SJSA1 (cell line): ENCODE data around the gene FHIT. TPM values are rescaled to one million over a fixed set of nuclear protein-coding genes. Genes with fewer than 3 reads are reported as not detected.

Experiments
- DNase-seq, 2 experiments: peaks; one replicate each; pipeline ENCODE4 v3.0.0-alpha.2; 2015 to 2020; ENCODE audit warnings: low spot score in 2 of 2, low read depth in 1 of 2
- H3K27ac ChIP-seq: fragments of 250-450 bp; sonication (Bioruptor Pico); 2 replicates; pipeline ENCODE4 v1.5.1; 2020; ENCODE audit warnings: mild to moderate bottlenecking, moderate library complexity
- H3K27me3 ChIP-seq: fragments of 250-450 bp; sonication (Bioruptor Pico); replicated peaks from 2 replicates; pipeline ENCODE4 v1.5.1; 2020; ENCODE audit warnings: mild to moderate bottlenecking, moderate library complexity
- H3K36me3 ChIP-seq: fragments of 250-450 bp; sonication (Bioruptor Pico); 2 replicates; pipeline ENCODE4 v1.5.1; 2020; ENCODE audit warnings: mild to moderate bottlenecking
- H3K4me1 ChIP-seq: fragments of 250-450 bp; sonication (Bioruptor Pico); replicated peaks from 2 replicates; pipeline ENCODE4 v1.6.1; 2021; ENCODE audit warnings: mild to moderate bottlenecking
- H3K4me3 ChIP-seq: fragments of 250-450 bp; sonication (Bioruptor Pico); 2 replicates; pipeline ENCODE4 v1.5.1; 2020; ENCODE audit warnings: mild to moderate bottlenecking
- H3K9me3 ChIP-seq: fragments of 250-450 bp; sonication (Bioruptor Pico); replicated peaks from 2 replicates; pipeline ENCODE4 v1.5.1; 2020; ENCODE audit warnings: mild to moderate bottlenecking
- total RNA-seq: library from RNA; depleted of rRNA; stranded (reverse); fragments of >200 nt; shearing (Covaris generic); gene quantifications from 2 replicates; pipeline ENCODE4 v1.2.3, GENCODE V29; 2014

Gene FHIT
- total RNA-seq, 1 experiment from 2014 or later = not detected

GRCh38 chr3:60215946-60216345 is 1035.3 kb downstream of the FHIT start:
- no peak for DNase-seq
- H3K9me3 ChIP-seq = no peaks in the 10 kb centered on the region
- H3K36me3 ChIP-seq = no peaks in the 10 kb centered on the region
- no peaks in the 10 kb centered on the region for H3K27me3 ChIP-seq
- no peak overlapping the region for H3K27ac ChIP-seq
- no peaks in the 10 kb centered on the region for H3K4me1 ChIP-seq
- H3K4me3 ChIP-seq = no peak overlapping the region

GRCh38 chr3:60207905-60208304 is 1043.3 kb downstream of the FHIT start:
- Histone ChIP-seq H3K4me1 (no peaks in the 10 kb centered on the region), H3K27me3 (no peaks in the 10 kb centered on the region), H3K9me3 (no peaks in the 10 kb centered on the region), H3K27ac (no peak overlapping the region), H3K4me3 (no peak overlapping the region), H3K36me3 (no peaks in the 10 kb centered on the region)
- DNase-seq = no peak

- Histone ChIP-seq H3K4me1 (no peaks in the 10 kb centered on the region), H3K27me3 (no peaks in the 10 kb centered on the region), H3K4me3 (no peak overlapping the region), H3K27ac (no peak overlapping the region), H3K9me3 (no peaks in the 10 kb centered on the region), H3K36me3 (no peaks in the 10 kb centered on the region)
- DNase-seq = no peak
Observed at GRCh38 chr3:60206206-60206605, 1045.0 kb downstream of the FHIT start.

- no peaks in the 10 kb centered on the region for H3K4me1 ChIP-seq
- no peak overlapping the region for H3K27ac ChIP-seq
- no peaks in the 10 kb centered on the region for H3K27me3 ChIP-seq
- DNase-seq = no peak
- no peak overlapping the region for H3K4me3 ChIP-seq
- no peaks in the 10 kb centered on the region for H3K9me3 ChIP-seq
- no peaks in the 10 kb centered on the region for H3K36me3 ChIP-seq
Observed at GRCh38 chr3:60202052-60202726, 1049.1 kb downstream of the FHIT start.

DNA sequence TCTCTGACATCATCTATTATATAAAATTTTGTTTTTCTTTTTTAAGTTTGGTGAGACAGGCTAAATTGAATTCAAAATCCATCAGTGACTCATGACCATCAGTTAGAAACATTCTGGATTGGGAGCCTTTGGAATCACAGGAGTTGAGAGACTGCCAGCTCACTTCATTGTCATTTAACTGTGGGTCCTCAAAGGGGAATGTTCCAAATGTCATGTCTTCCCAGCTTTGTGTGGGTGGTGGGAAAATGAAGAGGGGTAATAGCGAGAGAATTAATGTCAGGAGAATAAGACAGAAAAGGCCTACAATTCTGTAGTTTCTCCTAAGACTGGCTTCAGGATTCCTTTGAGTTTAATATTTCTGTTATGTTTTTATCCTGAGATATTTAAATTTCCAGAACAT is 1051.9 kb downstream of the FHIT start:
- DNase-seq = no peak
- H3K9me3 ChIP-seq = no peaks in the 10 kb centered on the region
- no peaks in the 10 kb centered on the region for H3K27me3 ChIP-seq
- H3K4me1 ChIP-seq = no peaks in the 10 kb centered on the region
- H3K36me3 ChIP-seq = no peaks in the 10 kb centered on the region
- no peak overlapping the region for H3K4me3 ChIP-seq
- H3K27ac ChIP-seq = no peak overlapping the region

GRCh38 chr3:60198179-60198720 is 1053.0 kb downstream of the FHIT start:
- Histone ChIP-seq H3K4me1 (no peaks in the 10 kb centered on the region), H3K27ac (no peak overlapping the region), H3K36me3 (no peaks in the 10 kb centered on the region), H3K4me3 (no peak overlapping the region), H3K27me3 (no peaks in the 10 kb centered on the region), H3K9me3 (no peaks in the 10 kb centered on the region)
- DNase-seq = no peak

DNA sequence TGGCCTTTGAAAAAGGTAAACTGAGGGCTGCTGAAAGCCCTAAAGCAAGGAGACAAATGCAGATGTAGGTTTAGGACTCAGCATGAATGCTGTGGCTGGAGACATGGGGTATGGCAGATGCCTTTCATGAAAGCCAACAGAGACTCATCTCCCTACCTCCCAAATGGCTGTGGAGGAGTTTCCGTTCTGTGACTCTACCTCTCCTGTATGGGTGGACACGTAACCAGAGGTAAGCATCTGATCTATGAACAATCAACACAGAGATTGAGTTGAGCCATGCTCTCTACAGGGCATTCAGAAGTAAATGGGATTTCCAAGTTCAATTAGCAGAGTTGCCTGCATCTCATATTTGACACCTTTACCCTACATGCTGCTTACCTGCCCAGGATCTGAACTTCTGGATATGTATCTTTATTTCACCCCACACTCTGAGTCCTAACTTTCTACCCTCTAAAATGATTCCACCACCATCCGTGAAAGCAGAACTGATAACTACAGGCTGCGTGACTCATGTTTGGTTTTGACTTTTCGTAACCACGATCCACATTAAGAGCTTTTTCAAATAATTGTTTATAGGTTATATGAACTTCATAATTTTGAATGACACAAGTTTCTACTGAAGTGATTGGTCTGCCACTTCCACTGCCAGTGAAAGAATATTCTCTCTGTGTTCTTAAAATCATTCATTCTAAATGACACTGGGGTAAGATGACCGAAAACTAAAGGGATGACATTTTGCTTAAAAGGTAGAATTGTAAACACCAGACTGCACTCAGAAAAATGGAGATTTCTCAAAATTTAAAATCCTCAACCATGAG is 1058.7 kb downstream of the FHIT start:
- no peaks in the 10 kb centered on the region for H3K9me3 ChIP-seq

GRCh38 chr3:60190073-60190472 is 1061.2 kb downstream of the FHIT start:
- DNase-seq = no peak
- no peaks in the 10 kb centered on the region for H3K4me1 ChIP-seq
- H3K9me3 ChIP-seq = no peaks in the 10 kb centered on the region
- no peak overlapping the region for H3K27ac ChIP-seq
- H3K4me3 ChIP-seq = no peak overlapping the region
- no peaks in the 10 kb centered on the region for H3K27me3 ChIP-seq
- H3K36me3 ChIP-seq = no peaks in the 10 kb centered on the region

More for the DNA sequence above, 1058.7 kb downstream of the FHIT start:
- DNase-seq = no peak
- H3K4me1 ChIP-seq = no peaks in the 10 kb centered on the region
- no peaks in the 10 kb centered on the region for H3K36me3 ChIP-seq
- no peaks in the 10 kb centered on the region for H3K27me3 ChIP-seq
- H3K4me3 ChIP-seq = no peak overlapping the region
- H3K27ac ChIP-seq = no peak overlapping the region

GRCh38 chr3:60189304-60189703 is 1061.9 kb downstream of the FHIT start:
- Histone ChIP-seq H3K4me3 (no peak overlapping the region), H3K36me3 (no peaks in the 10 kb centered on the region), H3K9me3 (no peaks in the 10 kb centered on the region), H3K27me3 (no peaks in the 10 kb centered on the region), H3K4me1 (no peaks in the 10 kb centered on the region), H3K27ac (no peak overlapping the region)
- no peak for DNase-seq

DNA sequence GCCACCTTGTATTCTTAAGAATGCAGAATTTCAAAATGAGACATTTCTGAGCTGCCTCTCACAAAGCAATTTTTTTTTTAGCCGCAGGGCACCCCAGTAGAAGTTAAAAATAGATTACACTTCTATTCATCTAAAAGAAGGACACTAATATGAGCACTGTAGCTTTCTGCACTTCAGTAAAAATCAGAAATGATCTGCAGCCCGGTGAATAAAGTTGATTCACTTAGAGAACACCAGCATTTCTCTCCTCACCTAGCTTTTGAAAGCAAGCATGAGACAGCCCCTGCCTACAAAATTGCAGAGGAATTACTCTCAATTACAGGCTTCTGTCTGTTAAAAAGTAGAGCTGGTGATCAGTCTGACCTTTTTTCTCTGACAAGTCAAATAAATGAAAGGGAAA is 1062.4 kb downstream of the FHIT start:
- H3K9me3 ChIP-seq = no peaks in the 10 kb centered on the region
- no peak for DNase-seq
- no peaks in the 10 kb centered on the region for H3K36me3 ChIP-seq
- no peaks in the 10 kb centered on the region for H3K4me1 ChIP-seq
- no peak overlapping the region for H3K27ac ChIP-seq
- no peak overlapping the region for H3K4me3 ChIP-seq
- no peaks in the 10 kb centered on the region for H3K27me3 ChIP-seq

- DNase-seq = no peak
- no peaks in the 10 kb centered on the region for H3K27me3 ChIP-seq
Observed at GRCh38 chr3:60187343-60187742, 1063.9 kb downstream of the FHIT start.

DNA sequence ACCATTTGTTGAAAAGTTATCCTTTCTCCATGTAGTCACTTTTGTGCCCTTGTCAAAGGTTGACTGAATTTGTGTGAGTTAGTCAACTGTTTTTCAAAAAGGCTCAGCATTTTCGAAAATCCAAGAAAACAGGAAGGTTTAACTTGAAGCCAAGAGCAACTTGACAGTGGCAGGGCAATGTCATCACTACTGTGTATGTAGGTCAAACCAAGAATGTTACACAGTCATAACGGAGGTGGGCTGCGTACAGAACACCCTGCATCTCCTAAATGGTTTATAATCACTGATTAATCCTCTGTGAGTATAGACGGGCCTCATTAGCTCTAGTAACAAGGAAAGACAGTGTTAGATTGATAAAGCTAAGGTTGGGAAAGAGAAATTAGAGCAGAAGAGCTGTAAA is 1064.9 kb downstream of the FHIT start:
- H3K4me1 ChIP-seq = no peaks in the 10 kb centered on the region
- no peaks in the 10 kb centered on the region for H3K9me3 ChIP-seq
- no peak for DNase-seq
- no peak overlapping the region for H3K27ac ChIP-seq
- no peaks in the 10 kb centered on the region for H3K36me3 ChIP-seq
- no peak overlapping the region for H3K4me3 ChIP-seq
- H3K27me3 ChIP-seq = no peaks in the 10 kb centered on the region

More at GRCh38 chr3:60187343-60187742, 1063.9 kb downstream of the FHIT start:
- no peak overlapping the region for H3K27ac ChIP-seq
- no peaks in the 10 kb centered on the region for H3K9me3 ChIP-seq
- H3K36me3 ChIP-seq = no peaks in the 10 kb centered on the region
- no peak overlapping the region for H3K4me3 ChIP-seq
- no peaks in the 10 kb centered on the region for H3K4me1 ChIP-seq

DNA sequence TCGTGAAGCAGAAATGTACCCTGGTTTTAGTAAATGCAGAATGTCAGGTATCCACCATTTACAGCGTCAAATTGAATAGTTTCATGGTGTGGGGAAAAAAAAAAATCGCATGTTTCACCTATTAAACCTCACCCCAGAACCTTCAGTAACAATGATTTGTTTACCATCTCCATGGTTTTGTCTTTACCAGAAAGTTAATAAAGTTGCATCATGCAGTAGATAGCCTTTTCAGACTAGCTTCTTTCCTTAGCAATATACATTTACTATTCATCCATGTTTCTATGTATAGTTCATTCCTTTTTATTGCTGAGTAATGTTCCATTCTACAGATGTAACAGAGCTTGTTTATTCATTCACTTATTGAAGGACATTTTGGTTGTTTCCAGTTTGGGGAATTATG is 1066.1 kb downstream of the FHIT start:
- DNase-seq = no peak
- no peak overlapping the region for H3K4me3 ChIP-seq
- no peak overlapping the region for H3K27ac ChIP-seq
- H3K27me3 ChIP-seq = no peaks in the 10 kb centered on the region
- no peaks in the 10 kb centered on the region for H3K9me3 ChIP-seq
- H3K36me3 ChIP-seq = no peaks in the 10 kb centered on the region
- no peaks in the 10 kb centered on the region for H3K4me1 ChIP-seq

DNA sequence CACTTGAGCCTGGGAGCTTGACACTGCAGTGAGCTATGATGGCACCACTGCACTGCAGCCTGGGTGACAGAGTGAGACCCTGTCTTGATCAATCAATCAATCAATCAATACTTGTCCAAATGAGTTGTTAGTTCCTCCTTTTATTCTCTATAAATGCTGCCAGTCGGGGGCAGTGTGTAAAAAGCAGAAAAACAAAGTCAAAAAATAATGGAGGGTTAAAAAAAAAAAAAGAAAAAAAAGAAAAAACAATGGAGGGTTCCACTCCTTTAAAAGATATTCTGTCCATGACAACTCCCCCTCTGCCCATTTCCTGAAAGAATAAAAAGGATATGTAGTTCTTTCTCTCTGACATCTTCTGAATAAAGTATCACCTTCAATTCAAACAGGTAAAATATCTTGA is 1068.6 kb downstream of the FHIT start:
- no peaks in the 10 kb centered on the region for H3K27me3 ChIP-seq
- H3K27ac ChIP-seq = no peak overlapping the region
- DNase-seq = no peak
- H3K4me1 ChIP-seq = no peaks in the 10 kb centered on the region
- H3K36me3 ChIP-seq = no peaks in the 10 kb centered on the region
- no peaks in the 10 kb centered on the region for H3K9me3 ChIP-seq
- H3K4me3 ChIP-seq = no peak overlapping the region
